Measurements from ENCODE around the gene SYT1.
"Not testable (repeated sequence)": the region's sequence is repeated elsewhere in the genome, so short reads cannot be mapped to it uniquely, and the experiment has no call there.

The SYT1 gene

DNA sequence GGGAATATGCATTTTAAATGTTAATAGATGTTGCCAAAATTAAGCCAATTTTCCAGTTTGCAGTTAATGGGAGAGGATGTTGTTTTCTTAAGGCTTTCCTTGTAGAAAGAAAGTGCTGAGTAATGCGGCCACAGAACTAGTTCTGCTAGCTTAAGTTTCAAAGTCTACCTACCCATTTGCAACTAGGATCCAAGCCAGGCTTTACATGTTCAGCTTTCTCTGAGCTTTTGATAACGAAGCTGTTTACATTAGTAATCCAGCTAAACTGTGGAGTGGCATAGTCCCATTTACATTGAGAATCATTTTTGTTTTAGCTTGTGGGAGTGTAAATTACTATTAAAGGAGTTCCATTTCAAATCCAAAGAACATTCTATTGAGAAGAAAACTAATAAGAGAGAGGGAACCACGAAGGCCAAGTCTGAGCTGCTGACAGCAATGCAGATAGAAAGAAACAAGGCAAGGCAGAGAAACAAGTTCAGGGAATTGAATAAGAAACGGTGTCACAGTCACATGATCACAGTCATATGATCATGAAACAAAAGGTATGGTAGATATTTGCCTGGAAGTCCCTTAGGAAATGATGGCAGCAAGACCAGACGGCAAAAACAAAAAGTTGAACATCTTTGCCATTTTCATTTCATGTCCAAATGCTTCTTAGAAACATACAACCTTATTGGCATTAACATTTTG lies 551.3 kb downstream of the SYT1 start:
- DNase-seq: no peak

DNA sequence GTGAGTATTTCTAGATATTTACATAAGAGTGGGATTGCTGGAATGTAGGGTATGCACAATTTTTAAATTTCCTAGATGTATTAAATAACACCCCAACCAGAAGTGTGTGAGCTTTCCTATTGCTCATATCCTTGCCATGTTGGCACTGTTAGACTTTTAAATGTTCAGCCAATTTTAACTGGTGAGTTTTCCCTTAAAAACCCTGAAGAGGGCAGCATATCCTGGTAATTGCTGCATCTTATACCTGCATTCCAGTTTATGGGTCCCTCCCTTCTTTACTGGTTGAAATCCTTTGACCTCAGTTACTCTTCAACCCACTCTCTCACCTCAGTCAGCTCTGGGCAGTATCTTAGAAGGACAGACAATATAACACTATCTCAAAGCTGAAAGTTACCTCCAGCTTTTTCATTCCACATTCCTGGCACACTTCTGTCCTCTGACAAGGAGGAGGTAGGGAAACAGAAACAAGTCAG lies 555.6 kb downstream of the SYT1 start:
- no peak for DNase-seq

DNA sequence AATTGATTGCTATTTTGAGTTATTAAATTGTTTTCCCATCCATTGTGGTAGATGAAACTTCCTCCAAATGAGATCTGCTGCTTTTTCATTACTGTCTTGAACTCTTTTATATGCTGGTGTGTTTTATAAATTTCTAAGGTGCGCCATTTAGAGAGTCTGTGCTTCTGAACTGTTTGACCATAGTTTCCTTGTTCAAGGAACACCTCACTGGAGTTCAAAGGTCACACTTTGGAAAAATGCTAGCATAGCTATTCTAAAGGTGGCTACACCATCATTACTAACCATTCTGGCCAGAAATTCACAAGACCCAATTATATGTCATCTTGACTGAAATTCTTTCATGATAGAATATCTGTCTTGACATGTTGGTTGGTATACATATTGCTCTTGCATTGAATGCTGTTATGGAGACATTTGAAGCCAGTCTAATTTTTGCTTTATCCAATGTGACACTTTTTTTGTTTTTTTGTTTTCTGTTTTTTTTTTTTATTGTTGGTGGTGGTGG lies 556.7 kb downstream of the SYT1 start:
- DNase-seq: no peak

DNA sequence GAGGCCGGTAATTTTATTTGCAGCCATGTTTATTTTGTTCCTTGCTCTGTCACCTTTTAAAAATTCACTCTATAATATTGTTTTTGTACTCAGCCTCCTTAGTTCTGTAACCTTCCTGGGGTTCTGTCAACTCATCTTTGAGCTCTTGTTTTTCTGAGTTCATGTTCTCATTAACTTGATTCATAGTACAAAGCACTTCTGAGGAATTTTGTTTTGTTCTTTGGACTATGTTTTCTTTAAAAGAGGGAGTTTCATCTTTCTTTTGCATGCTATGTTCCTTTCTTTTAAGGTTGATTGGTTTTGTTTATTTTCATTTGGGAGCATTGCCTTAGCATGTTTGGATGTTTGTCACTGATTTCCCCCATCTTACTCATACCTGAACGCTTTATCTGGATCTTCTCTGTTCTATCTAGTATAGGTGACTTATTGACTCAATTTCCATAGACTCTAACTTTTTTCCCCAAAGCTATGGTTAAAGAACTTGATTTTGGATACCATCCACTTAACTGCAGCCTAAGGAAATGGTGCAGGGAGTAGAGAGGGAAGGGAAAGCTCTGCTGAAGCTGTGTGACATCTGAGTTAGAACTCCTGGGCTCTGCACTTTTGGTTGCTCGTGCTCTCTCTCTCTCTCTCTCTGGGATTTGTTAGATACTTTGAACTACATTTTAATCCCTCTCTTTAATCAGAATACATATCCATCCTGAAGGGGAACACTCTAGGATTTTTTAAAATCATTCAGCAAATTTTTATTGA lies 557.7 kb downstream of the SYT1 start:
- DNase-seq: no peak

DNA sequence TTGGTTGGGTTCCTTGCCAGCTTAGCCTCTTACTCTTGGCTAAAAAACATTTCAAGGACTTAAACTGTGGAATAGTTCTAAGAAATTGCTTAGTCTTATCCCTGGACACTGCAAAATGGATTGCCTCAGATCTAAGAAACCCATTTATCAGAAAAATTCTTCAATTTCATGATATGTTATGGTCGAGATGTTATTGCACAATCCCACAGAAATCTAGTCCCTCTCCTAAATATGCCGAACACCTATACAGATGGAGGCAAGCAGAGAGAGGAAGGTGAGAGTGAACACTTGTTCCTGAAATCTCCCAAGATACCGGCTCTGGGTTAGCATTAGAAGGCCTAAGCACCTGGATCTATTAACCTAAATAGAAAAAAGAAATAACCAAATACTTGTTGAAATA lies 559.0 kb downstream of the SYT1 start:
- DNase-seq: no peak

DNA sequence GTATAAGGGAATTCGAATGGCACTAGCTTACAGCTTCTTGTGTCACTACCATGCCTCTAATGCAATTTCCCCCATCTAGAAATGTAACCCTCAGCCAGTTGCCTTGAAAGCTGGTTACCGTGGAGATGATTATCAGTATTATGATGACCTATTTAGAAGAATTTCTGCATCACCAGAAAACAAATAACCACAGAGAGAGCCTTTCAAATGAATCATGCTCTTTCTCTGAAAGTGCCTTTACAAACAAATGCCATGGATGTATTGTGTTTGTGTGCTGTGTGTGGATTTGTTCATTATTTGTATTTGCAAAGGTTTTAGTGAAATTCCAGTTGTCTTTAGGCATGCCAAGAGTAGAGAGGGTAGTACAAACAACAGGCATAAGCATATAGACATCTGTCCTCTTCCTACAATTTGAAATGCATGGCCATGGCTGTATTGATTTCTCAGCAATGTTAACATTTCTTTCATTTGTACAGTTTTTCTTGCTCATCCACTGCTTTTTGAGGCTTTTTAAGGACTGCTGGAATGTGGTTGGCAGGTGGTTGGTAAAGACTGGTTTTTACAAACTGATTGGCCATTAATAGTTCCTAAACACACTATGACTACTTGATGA lies 559.6 kb downstream of the SYT1 start:
- no peak for DNase-seq

DNA sequence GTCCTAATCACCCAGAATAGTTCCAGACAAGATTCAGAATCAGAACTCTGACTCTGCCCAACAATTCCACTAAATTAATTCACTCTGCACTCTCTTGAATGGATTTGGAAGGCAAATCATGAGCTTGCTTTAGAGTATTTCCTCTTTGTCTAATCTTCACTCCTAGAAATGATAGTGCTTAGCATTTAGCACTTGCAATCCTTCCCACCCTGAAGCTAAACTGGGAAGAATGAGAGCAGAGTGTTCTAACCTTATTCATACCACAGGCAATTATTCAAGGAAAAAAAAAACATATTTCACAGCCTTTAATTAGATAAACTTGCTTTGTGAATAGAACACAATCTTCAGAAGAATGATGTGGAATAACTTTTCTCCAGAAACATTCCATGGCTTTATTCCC lies 561.5 kb downstream of the SYT1 start:
- no peak for DNase-seq

DNA sequence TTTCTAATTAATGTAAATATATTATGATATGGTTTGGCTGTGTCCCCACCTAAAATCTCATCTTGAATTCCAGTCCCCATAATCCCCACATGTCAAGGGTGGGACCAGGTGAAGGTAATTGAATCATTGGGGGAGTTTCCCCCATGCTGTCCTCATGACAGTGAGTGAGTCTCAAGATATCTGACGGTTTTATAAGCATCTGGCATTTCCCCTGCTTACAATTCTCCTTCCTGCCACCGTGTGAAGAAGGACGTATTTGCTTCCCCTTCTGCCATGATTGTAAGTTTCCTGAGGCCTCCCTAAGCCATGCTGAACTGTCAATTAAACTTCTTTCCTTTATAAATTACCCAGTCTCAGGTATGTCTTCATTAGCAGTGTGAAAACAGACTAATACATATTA lies 562.2 kb downstream of the SYT1 start:
- DNase-seq: not testable (repeated sequence)

DNA sequence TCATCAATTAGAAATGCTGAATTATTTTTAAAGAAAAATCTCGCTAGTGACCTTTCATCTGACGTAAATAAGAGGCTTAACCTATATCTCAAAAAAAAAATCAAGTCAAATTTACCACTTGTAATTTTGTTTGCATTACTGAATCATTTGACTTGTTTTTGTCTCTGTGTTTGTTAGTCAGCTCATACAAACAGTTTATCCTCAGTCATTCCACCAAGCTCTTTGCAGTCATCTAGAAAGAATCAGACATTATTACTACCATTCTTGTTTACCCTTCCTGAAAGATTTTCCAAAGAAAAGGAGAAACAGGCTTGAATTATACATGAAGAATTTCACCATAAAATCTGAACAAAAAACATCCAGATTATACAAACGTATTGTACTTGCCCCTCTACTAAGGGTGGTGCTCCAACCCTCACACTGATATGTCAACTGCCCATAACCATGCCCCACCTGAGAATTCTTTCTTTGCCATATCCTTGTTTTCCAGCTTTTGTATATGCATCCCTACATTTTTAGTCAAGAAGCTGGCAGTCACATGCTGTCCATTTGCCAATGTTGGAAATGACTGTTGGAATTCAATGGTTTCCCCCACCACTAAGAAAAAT lies 569.0 kb downstream of the SYT1 start:
- DNase-seq: no peak

DNA sequence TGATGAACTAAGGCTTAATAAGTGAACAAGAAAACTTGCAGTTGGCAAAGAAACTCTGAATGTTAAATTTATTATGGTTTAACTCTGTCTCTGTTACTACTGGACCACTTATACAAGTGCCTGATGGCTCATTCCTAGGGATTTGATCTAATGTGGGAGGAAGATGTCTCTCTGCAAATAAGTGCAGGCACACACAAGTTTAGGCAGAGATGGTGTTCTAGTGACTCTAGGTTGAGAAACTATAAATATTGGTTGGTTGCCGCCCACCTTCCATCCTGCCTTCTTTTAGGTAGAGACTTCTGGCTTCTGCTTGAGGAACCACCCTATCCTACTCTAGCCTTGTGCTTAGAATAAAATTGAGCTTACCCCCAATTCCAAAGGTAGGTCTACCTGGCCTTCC lies 570.0 kb downstream of the SYT1 start:
- DNase-seq: no peak

DNA sequence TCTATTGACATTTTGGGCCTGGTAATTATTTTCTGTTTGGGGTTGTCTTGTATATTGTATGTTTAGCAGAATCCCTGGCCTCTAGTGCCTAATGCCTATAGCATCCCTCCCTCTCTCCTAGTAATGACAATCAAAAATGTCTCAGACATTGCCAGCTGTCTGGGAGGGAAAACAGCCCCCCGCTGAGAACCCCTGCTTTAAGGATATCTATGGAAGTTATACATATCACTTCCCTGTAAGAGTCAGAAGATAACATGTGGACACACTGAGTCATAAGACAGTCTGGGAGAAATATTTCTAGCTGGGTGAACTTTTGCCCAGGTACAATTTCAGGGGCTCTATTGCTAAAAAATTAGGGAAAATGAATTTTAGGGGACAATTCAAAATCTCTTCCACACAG lies 571.2 kb downstream of the SYT1 start:
- no peak for DNase-seq

DNA sequence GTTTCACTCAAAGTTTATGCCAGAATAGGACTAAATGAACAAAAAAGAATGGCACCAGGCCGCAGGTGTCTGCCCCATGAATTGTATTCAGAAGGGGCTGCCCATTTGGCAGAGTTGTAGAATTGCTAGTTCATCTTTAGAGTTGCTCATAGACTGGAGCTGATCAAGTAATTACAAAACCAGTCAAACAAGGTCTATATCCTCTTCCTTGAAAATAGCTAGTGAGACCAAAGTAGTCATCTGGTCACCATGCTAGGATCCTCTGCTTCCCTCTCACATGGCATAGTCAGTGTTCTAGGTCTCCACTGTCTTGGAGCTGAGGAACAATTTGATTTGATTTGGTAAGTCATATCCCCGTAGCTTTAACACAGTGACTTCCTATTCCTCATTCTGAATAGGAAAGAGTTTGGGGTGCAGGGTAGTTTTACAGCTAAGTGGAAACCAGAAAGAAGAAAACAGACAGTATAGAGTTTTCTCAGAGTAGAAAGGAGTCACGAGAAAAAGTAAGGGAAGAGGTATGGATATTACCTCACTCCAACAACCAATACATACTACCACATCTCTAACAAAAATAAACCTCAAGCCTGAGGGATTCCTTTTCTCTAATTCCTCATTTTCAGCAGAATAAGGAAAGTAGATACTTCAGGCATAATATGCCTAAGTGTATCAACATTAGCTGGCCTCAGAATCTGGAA lies 574.1 kb downstream of the SYT1 start:
- no peak for DNase-seq

DNA sequence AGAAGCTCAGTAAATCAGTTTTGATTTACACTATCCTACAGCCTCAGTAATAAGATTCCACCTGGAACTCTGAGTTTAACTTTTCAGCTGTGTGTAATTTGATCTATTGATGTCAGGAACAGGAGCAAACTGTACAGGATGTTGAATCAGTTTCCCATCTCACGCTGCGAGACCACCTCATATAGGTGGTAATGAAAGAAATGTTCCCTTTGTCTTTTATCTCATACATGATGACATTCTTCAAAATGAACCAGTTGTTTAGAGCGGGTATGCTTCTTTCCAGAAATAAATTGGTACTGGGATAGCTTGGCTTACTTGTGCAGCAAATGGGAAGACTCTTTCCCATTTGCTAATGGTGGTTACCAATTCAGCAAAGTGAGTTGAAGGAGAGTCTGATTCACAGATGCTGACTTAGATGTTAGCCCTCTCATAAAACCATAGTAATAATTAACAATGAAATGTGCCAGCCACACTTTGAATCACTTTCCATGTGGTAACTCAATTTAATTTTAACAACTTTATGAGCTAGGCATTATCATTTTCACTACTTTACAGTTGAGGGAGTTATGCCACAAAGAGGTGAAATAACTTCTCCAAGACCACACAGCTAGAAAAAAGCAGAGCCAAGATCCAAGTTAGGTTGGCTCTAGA lies 574.7 kb downstream of the SYT1 start:
- DNase-seq: no peak

DNA sequence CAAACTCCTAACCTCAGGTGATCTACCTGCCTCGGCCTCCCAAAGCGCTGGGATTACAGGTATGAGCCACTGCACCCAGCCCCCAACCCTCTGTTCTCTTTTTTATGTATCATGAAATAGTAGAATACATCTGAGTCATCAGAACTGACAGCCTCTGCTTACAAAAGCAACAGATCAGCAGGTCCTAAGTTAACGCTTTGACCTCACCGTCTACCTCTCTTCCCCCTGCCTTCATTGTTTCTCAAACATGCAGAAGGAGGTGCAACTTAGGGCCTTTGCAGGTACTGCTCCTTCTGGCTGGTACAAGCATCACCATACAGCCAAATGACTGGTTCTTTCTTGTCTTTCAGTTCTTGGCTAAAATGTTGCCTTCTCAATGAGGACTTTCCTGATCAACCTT lies 577.0 kb downstream of the SYT1 start:
- DNase-seq: no peak

DNA sequence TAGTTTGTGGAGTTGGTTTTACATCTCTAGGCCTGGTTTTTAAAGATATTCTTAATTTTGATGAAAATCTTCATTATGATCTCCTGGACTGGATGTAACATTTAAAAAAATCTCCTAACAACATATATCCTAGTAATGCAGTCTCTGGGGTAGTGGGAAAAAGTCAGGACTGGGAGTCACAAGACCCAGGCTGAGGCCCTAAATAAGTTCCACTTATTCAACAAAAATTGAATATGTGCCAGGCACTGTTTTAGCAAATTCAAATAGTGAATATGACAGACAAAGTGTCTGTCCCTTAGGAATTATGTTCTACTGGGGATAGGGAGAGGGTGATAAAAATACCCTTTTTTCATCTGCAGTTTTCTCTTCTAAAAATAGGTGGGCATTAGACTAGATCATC lies 577.8 kb downstream of the SYT1 start:
- no peak for DNase-seq

DNA sequence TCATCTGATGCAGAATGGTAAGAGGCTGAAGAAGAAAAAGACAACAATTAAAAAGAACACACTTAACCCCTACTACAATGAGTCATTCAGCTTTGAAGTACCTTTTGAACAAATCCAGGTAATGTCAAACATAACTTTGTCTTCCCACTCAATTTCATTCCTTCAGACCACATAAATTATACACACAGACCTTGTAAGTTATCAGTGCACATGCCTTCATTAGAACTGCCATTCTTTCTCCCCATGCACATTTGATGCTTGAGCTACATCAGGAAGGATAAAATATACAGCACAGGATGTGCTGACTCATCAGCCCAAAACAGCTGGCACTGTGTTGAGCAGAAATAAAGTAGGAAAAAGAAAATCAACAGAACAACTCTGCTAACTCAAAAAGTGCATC lies 579.5 kb downstream of the SYT1 start:
- DNase-seq: no peak

DNA sequence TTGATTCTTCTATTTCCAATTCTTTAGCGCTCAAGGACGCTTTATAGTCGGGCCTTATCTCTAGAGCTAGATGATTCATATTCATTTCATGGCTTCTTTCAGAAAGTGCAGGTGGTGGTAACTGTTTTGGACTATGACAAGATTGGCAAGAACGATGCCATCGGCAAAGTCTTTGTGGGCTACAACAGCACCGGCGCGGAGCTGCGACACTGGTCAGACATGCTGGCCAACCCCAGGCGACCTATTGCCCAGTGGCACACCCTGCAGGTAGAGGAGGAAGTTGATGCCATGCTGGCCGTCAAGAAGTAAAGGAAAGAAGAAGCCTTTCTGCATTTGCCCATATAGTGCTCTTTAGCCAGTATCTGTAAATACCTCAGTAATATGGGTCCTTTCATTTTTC lies 584.2 kb downstream of the SYT1 start:
- DNase-seq: no peak

DNA sequence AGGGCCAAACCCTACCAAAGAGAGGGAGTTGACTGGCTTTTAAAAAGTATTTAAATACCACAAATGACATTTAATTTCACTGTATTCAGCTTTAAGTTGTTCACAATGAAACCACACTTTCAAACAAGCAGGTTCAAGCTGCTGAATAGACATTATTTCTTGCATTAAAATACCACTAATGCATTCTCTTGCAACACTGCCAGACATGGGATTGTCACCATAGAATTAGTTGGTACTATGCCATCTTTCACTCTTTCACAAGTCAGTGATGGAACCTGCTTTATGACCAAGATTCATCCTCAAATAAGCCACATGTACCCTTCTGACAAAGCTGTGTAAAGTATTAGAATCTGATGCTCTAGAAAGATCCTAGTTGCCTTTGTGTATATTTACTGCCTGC lies 586.8 kb downstream of the SYT1 start:
- DNase-seq: no peak

DNA sequence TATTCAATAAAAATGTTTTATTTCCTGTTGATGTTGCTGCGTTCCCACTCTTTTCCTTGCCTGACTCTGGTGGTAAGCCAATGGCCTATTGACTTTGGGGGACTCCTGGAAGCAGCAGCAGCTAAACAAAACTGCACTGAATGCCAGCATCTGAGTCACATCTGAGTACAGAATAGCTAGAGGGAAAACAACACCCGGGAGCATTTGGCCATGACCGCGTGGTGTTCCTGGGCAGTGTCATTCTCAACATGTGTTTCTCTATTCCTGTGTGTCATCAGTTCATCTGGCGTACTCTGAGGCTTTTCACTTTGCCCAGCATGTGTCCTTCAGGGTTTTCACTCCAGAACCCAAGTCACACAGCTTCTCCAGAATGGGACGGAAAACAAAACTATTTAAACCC lies 587.4 kb downstream of the SYT1 start:
- no peak for DNase-seq

DNA sequence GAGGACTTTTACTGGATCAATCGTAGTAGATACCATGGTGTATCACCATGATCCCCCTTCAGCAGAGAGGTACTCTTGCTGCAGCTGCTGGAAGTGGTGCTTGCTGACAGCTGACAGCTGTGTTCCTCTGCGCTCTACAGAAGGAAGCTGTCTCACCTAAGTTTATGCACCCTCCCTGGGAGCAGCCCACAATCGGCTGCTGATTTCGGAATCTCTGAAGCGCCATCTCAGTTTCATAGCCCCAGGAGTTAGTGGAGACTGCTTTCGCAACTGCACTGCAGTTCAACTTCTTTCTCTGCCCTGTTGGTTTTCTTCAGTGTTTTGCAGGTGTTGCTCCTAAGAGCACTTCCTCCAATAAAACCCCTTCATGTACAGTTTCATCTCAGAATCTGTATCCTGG lies 588.3 kb downstream of the SYT1 start:
- DNase-seq: no peak

DNA sequence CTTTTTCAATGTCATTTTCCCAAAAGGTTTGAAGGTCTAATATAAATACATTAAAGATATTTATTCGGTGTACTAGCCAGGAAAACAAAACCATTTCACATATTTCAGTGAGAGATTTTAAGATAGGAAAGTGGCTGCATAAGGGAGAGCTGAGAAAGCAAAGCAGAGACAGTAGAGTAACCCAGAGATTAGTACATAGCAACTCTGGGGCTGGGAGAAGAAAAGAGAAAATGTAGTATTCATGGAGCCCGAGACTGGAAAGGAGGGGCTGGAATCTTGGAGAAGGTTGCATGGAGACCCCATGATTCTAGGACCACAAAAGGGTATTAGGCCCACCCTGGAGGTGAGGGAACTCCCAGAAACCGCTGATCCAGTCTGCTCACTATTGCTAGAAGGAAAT lies 589.2 kb downstream of the SYT1 start:
- DNase-seq: no peak

DNA sequence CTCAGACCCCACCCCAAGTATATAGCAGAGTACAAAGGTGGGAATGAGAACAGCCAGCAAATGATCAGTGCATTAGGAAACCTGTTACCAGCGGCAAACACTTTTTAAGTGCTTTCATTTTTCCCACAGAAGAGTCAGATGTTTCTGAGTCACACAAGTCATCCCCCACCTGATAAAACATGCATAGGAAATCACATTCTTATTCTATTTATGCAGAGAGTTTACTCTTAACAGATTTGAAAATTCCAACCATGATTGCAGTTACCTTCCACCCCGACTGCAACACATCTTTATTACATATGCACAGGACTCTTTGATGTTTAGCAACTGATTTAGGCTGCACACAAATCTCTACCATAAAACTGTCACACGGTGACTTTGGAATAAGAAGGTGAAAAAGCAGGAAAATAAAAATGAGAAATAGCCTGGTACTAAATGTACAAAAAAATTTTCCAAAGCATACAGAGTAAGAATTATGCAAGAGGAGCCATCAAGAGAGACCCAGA lies 589.8 kb downstream of the SYT1 start:
- DNase-seq: no peak

Measured in stimulated activated naive CD4-positive, alpha-beta T cell treated with Interleukin-2 at 50 U/mL for 16 hours (primary cell).